ENCODE data around the gene BSG. TPM values are rescaled to one million over a fixed set of nuclear protein-coding genes. Genes with fewer than 3 reads are reported as not detected.
A peak's percentile ranks its signal among the peaks of the same experiment; 100 is the strongest.

Gene BSG
- polyA plus RNA-seq, 1 donor from 2014 or later = 209 TPM

DNA sequence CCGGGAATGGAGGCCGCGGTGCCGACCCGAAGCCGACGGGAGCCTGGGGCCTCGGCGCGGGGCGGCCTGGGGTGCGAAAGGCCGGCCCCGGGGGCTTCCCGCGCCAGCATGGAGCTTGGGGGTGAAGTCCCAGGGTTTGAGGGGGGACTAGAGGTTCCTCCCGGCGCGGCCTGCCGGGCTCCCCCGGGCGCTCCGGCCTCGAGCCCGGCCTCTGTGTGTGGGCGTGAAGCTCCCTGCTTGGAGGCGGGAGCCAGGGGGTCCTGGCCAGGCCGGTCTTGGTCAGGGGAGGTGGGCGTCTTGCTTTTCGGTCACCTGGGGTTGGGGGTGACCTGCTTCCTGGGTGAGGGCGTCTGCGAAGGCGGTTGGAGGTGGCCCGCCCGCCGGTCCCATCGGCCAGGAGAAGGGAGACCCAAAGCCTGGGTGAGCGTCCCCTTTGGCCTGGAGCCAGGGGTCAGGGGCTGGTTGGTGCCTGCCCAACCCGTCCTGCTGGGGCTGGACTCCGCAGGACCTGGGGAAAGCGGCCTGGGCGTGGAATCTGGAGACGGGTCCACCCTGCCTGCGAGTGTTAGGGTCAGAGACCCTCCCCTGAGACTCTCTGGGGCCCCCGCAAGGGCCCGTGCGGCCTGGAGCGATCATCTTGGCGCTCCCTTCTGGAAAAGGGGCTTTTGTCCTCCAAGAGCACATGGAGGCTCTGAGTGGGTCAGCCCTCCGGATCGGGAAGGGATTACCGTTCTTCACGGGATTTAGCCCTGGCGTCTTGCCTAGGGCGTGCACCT, 535 bp downstream of the BSG start:
- TF ChIP-seq MXI1 (conservative IDR thresholded peaks at IDR 0.05; ENCODE audit: poor library complexity, severe bottlenecking) (peak; percentile 4), EP300 (conservative IDR thresholded peaks at IDR 0.05; ENCODE audit: poor library complexity, severe bottlenecking) (no peak)
- H2AFZ ChIP-seq (ENCODE audit: low read depth, low read length) = no peak overlapping the region
- H3K79me2 ChIP-seq (replicated peaks; ENCODE audit: insufficient read depth, low read length) = peaks cover 46% of the 10 kb centered on the region
- peaks cover 4% of the 10 kb centered on the region for H4K20me1 ChIP-seq (ENCODE audit: insufficient read depth)
- no peaks in the 10 kb centered on the region for H3K36me3 ChIP-seq (ENCODE audit: insufficient read depth, low read length)
- H3K9ac ChIP-seq (ENCODE audit: low read length) = peak overlapping the region; percentile 94
- H3K27ac ChIP-seq (ENCODE audit: low read length) = peak overlapping the region; percentile 86
- H3K4me2 ChIP-seq (ENCODE audit: low read length) = peak overlapping the region; percentile 72
- H3K9me3 ChIP-seq (ENCODE audit: low read length) = no peaks in the 10 kb centered on the region
- no peaks in the 10 kb centered on the region for H3K9me2 ChIP-seq (ENCODE audit: insufficient read depth, low read length)
- H3K4me3 ChIP-seq (ENCODE audit: low read length) = peak overlapping the region; percentile 99
- no peaks in the 10 kb centered on the region for H3K27me3 ChIP-seq (ENCODE audit: insufficient read depth, low read depth, low read length)
- no peaks in the 10 kb centered on the region for H3F3A ChIP-seq (ENCODE audit: insufficient read depth, low read length, poor library complexity, severe bottlenecking)

DNA sequence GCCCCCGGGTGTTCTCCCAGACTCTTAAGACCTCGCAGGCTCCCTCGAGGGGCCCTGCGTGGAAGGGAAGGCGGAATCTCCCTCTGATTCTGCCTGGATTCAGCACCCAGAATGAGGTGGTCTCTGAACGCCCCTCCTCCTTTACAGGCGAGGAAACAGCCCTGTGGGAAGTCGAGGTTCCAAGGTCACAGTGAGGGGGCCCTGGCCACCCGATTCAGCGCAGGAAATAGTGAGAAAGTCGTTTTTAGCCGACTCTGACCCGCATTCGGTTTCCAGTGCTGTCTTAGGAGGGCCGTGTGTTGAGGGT, 1.1 kb downstream of the BSG start:
- Histone ChIP-seq H3K9me2 (ENCODE audit: insufficient read depth, low read length) (no peaks in the 10 kb centered on the region), H4K20me1 (ENCODE audit: insufficient read depth) (peaks cover 4% of the 10 kb centered on the region), H3F3A (ENCODE audit: insufficient read depth, low read length, poor library complexity, severe bottlenecking) (no peaks in the 10 kb centered on the region), H3K4me3 (ENCODE audit: low read length) (peak overlapping the region; percentile 99), H3K36me3 (ENCODE audit: insufficient read depth, low read length) (no peaks in the 10 kb centered on the region), H3K27ac (ENCODE audit: low read length) (peak overlapping the region; percentile 86), H3K9me3 (ENCODE audit: low read length) (no peaks in the 10 kb centered on the region), H3K4me2 (ENCODE audit: low read length) (peak overlapping the region; percentile 72), H2AFZ (ENCODE audit: low read depth, low read length) (peak overlapping the region; percentile 28), H3K79me2 (replicated peaks; ENCODE audit: insufficient read depth, low read length) (peaks cover 50% of the 10 kb centered on the region), H3K9ac (ENCODE audit: low read length) (peak overlapping the region; percentile 94), H3K27me3 (ENCODE audit: insufficient read depth, low read depth, low read length) (no peaks in the 10 kb centered on the region)
- TF ChIP-seq, protein P1, sequence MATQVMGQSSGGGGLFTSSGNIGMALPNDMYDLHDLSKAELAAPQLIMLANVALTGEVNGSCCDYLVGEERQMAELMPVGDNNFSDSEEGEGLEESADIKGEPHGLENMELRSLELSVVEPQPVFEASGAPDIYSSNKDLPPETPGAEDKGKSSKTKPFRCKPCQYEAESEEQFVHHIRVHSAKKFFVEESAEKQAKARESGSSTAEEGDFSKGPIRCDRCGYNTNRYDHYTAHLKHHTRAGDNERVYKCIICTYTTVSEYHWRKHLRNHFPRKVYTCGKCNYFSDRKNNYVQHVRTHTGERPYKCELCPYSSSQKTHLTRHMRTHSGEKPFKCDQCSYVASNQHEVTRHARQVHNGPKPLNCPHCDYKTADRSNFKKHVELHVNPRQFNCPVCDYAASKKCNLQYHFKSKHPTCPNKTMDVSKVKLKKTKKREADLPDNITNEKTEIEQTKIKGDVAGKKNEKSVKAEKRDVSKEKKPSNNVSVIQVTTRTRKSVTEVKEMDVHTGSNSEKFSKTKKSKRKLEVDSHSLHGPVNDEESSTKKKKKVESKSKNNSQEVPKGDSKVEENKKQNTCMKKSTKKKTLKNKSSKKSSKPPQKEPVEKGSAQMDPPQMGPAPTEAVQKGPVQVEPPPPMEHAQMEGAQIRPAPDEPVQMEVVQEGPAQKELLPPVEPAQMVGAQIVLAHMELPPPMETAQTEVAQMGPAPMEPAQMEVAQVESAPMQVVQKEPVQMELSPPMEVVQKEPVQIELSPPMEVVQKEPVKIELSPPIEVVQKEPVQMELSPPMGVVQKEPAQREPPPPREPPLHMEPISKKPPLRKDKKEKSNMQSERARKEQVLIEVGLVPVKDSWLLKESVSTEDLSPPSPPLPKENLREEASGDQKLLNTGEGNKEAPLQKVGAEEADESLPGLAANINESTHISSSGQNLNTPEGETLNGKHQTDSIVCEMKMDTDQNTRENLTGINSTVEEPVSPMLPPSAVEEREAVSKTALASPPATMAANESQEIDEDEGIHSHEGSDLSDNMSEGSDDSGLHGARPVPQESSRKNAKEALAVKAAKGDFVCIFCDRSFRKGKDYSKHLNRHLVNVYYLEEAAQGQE (IDR thresholded peaks at IDR 0.05; ENCODE audit: borderline replicate concordance) = peak; percentile 23
- TF ChIP-seq, protein P2, sequence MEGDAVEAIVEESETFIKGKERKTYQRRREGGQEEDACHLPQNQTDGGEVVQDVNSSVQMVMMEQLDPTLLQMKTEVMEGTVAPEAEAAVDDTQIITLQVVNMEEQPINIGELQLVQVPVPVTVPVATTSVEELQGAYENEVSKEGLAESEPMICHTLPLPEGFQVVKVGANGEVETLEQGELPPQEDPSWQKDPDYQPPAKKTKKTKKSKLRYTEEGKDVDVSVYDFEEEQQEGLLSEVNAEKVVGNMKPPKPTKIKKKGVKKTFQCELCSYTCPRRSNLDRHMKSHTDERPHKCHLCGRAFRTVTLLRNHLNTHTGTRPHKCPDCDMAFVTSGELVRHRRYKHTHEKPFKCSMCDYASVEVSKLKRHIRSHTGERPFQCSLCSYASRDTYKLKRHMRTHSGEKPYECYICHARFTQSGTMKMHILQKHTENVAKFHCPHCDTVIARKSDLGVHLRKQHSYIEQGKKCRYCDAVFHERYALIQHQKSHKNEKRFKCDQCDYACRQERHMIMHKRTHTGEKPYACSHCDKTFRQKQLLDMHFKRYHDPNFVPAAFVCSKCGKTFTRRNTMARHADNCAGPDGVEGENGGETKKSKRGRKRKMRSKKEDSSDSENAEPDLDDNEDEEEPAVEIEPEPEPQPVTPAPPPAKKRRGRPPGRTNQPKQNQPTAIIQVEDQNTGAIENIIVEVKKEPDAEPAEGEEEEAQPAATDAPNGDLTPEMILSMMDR (IDR thresholded peaks at IDR 0.05; ENCODE audit: poor library complexity, severe bottlenecking) = no peak
- TF ChIP-seq EP300 (conservative IDR thresholded peaks at IDR 0.05; ENCODE audit: poor library complexity, severe bottlenecking) (no peak), EZH2 (IDR thresholded peaks at IDR 0.05; ENCODE audit: borderline replicate concordance, insufficient read depth, low read length, poor library complexity, severe bottlenecking) (no peak), MXI1 (conservative IDR thresholded peaks at IDR 0.05; ENCODE audit: poor library complexity, severe bottlenecking) (no peak)

Measured in neural cell (in vitro differentiated cells).